ENCODE measurements around the gene BTBD16. TPM values are rescaled to one million over a fixed set of nuclear protein-coding genes. Genes with fewer than 3 reads are reported as not detected.

BTBD16 gene
- polyA plus RNA-seq, 3 donors = not detected

DNA sequence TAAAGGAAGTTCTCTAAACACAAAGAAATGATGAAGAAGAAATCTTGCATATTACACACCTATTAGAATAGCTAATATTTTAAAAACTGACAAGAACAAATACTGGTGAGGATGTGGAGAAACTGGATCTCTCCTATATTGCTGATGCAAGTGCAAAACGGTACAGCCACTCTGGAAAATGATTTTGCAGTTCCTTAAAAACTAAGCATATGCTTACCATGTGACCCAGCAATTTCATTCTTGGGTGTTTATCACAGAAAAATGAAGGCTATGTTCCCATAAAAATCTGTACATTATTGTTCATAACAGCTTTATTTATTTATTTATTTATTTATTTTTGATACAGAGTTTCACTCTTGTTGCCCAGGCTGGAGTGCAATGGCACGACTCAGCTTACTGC is 88.5 kb downstream of the BTBD16 start:
- H3K4me3 Mint-ChIP-seq = no peak overlapping the region
- intact Hi-C loops (cut with micrococcal nuclease) = no loop called here
- H3K4me1 ChIP-seq (ENCODE audit: control insufficient read depth in 1 of 2, insufficient read depth in 2 of 2, low read length in 2 of 2) = no peaks in the 10 kb centered on the region
- no peaks in the 10 kb centered on the region for H3K79me2 ChIP-seq (ENCODE audit: insufficient read depth, low read length)
- peaks cover 0 to 16% (median 11%) of the 10 kb centered on the region in 7 donors for H3K9me3 Mint-ChIP-seq
- no peaks in the 10 kb centered on the region for H3K36me3 ChIP-seq (replicated peaks in 1 of 2; ENCODE audit: control insufficient read depth in 1 of 2, insufficient read depth in 2 of 2, low read length in 2 of 2)
- H3K9me3 ChIP-seq (replicated peaks in 1 of 2; ENCODE audit: control insufficient read depth in 1 of 2, insufficient read depth in 1 of 2, low read length in 2 of 2) = no peaks in the 10 kb centered on the region
- H3K27ac Mint-ChIP-seq = no peak overlapping the region
- WGBS (ENCODE audit: insufficient coverage) = no CpG with 5 or more reads among the region's 2 CpGs
- H3K27me3 Mint-ChIP-seq (ENCODE audit: low read depth in 3 of 3) = peaks cover 5 to 12% (median 11%) of the 10 kb centered on the region in 3 donors
- H2AFZ ChIP-seq (ENCODE audit: insufficient read depth, low read depth, low read length, poor library complexity, severe bottlenecking) = no peak overlapping the region
- no peak overlapping the region for H3K4me3 ChIP-seq (replicated peaks in 1 of 3; ENCODE audit: low read depth in 2 of 3, low read length in 3 of 3)
- H4K20me1 ChIP-seq (ENCODE audit: insufficient read depth, low read length) = no peaks in the 10 kb centered on the region
- TF ChIP-seq, protein P1, sequence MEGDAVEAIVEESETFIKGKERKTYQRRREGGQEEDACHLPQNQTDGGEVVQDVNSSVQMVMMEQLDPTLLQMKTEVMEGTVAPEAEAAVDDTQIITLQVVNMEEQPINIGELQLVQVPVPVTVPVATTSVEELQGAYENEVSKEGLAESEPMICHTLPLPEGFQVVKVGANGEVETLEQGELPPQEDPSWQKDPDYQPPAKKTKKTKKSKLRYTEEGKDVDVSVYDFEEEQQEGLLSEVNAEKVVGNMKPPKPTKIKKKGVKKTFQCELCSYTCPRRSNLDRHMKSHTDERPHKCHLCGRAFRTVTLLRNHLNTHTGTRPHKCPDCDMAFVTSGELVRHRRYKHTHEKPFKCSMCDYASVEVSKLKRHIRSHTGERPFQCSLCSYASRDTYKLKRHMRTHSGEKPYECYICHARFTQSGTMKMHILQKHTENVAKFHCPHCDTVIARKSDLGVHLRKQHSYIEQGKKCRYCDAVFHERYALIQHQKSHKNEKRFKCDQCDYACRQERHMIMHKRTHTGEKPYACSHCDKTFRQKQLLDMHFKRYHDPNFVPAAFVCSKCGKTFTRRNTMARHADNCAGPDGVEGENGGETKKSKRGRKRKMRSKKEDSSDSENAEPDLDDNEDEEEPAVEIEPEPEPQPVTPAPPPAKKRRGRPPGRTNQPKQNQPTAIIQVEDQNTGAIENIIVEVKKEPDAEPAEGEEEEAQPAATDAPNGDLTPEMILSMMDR (IDR thresholded peaks at IDR 0.05) = no peak
- no peaks in the 10 kb centered on the region for H3K4me1 Mint-ChIP-seq
- H3K27ac ChIP-seq (ENCODE audit: low read depth in 1 of 2, low read length in 2 of 2) = no peak overlapping the region
- H3K9ac ChIP-seq (ENCODE audit: insufficient read depth, low read length, poor library complexity, severe bottlenecking) = no peak overlapping the region
- H3K27me3 ChIP-seq (ENCODE audit: control insufficient read depth in 2 of 2, insufficient read depth in 2 of 2, low read length in 2 of 2) = no peaks in the 10 kb centered on the region
- H3K4me2 ChIP-seq (replicated peaks; ENCODE audit: extremely low read depth, low read length, poor library complexity, severe bottlenecking) = no peak overlapping the region
- no peak for DNase-seq
- no peaks in the 10 kb centered on the region for H3K36me3 Mint-ChIP-seq

- no peaks in the 10 kb centered on the region for H3K9me3 ChIP-seq (replicated peaks in 1 of 2; ENCODE audit: control insufficient read depth in 1 of 2, insufficient read depth in 1 of 2, low read length in 2 of 2)
- Mint-ChIP-seq H3K9me3 (peaks cover 0 to 16% (median 10%) of the 10 kb centered on the region in 7 donors), H3K27me3 (ENCODE audit: low read depth in 3 of 3) (peaks cover 9 to 15% (median 13%) of the 10 kb centered on the region in 3 donors), H3K27ac (no peak overlapping the region), H3K4me1 (no peaks in the 10 kb centered on the region), H3K36me3 (no peaks in the 10 kb centered on the region), H3K4me3 (no peak overlapping the region)
- DNase-seq = no peak
- no peaks in the 10 kb centered on the region for H3K36me3 ChIP-seq (replicated peaks in 1 of 2; ENCODE audit: control insufficient read depth in 1 of 2, insufficient read depth in 2 of 2, low read length in 2 of 2)
- H3K79me2 ChIP-seq (ENCODE audit: insufficient read depth, low read length) = no peaks in the 10 kb centered on the region
- no peak overlapping the region for H3K9ac ChIP-seq (ENCODE audit: insufficient read depth, low read length, poor library complexity, severe bottlenecking)
- H2AFZ ChIP-seq (ENCODE audit: insufficient read depth, low read depth, low read length, poor library complexity, severe bottlenecking) = no peak overlapping the region
- TF ChIP-seq, protein P1 (IDR thresholded peaks at IDR 0.05) = no peak
- WGBS (ENCODE audit: insufficient coverage) = no CpG with 5 or more reads among the region's 1 CpG
- H3K4me2 ChIP-seq (replicated peaks; ENCODE audit: extremely low read depth, low read length, poor library complexity, severe bottlenecking) = no peak overlapping the region
- intact Hi-C loops (cut with micrococcal nuclease) = no loop called here
- H3K27ac ChIP-seq (ENCODE audit: low read depth in 1 of 2, low read length in 2 of 2) = no peak overlapping the region
- no peaks in the 10 kb centered on the region for H3K4me1 ChIP-seq (ENCODE audit: control insufficient read depth in 1 of 2, insufficient read depth in 2 of 2, low read length in 2 of 2)
- no peak overlapping the region for H3K4me3 ChIP-seq (replicated peaks in 1 of 3; ENCODE audit: low read depth in 2 of 3, low read length in 3 of 3)
- no peaks in the 10 kb centered on the region for H3K27me3 ChIP-seq (ENCODE audit: control insufficient read depth in 2 of 2, insufficient read depth in 2 of 2, low read length in 2 of 2)
- no peaks in the 10 kb centered on the region for H4K20me1 ChIP-seq (ENCODE audit: insufficient read depth, low read length)
Measured at GRCh38 chr10:122361046-122361445, 90.0 kb downstream of the BTBD16 start.
